DND-41 (cell line): ENCODE data around the gene BRI3BP.

Experiments used
- ATAC-seq: fragments of 200-7000 bp; cut with Tn5 transposase; 3 replicates; pipeline ENCODE4 v1.9.1; 2021; ENCODE audit warnings: low read depth; ENCODE audit not compliant: insufficient read depth
- DNase-seq: peaks from one replicate; pipeline ENCODE4 v3.0.0-alpha.2; 2020
- H2AFZ ChIP-seq: 2 replicates; pipeline ENCODE4 v1.6.0; 2012; ENCODE audit warnings: low read depth, low read length
- H3K27ac ChIP-seq: 2 replicates; pipeline ENCODE4 v1.5.1; 2012; ENCODE audit warnings: low read length, inconsistent platforms
- H3K27me3 ChIP-seq: fragments of 200-600 bp; sonication (generic); 2 replicates; pipeline ENCODE4 v1.6.0; 2012; ENCODE audit warnings: low read length, mild to moderate bottlenecking, inconsistent platforms; ENCODE audit not compliant: insufficient read depth, poor library complexity
- H3K36me3 ChIP-seq: 2 replicates; pipeline ENCODE4 v1.5.1; 2012; ENCODE audit warnings: low read length, inconsistent platforms; ENCODE audit not compliant: insufficient read depth
- H3K4me1 ChIP-seq: 2 replicates; pipeline ENCODE4 v1.5.1; 2012; ENCODE audit warnings: mild to moderate bottlenecking, low read length; ENCODE audit not compliant: insufficient read depth
- H3K4me2 ChIP-seq: 2 replicates; pipeline ENCODE4 v1.6.0; 2012; ENCODE audit warnings: mild to moderate bottlenecking, moderate library complexity, low read length, inconsistent platforms; ENCODE audit not compliant: insufficient read depth
- H3K4me3 ChIP-seq, 2 experiments: fragments of 200-600 bp in 1 of 2; shearing (Covaris generic) in 1 of 2; 2 replicates each; pipeline ENCODE4 v1.5.1; 2012 to 2016; ENCODE audit warnings: inconsistent platforms in 2 of 2, low read length in 2 of 2, mild to moderate bottlenecking in 2 of 2, low read depth in 1 of 2, moderate library complexity in 1 of 2
- H3K79me2 ChIP-seq: 2 replicates; pipeline ENCODE4 v1.6.0; 2012; ENCODE audit warnings: low read length, inconsistent platforms; ENCODE audit not compliant: insufficient read depth
- H3K9ac ChIP-seq: 2 replicates; pipeline ENCODE4 v1.6.0; 2012; ENCODE audit warnings: low read depth, mild to moderate bottlenecking, inconsistent platforms, low read length, moderate library complexity
- H3K9me3 ChIP-seq: 2 replicates; pipeline ENCODE4 v1.5.1; 2012; ENCODE audit warnings: low read length, moderate library complexity, mild to moderate bottlenecking, inconsistent platforms; ENCODE audit not compliant: insufficient read depth, severe bottlenecking
- H4K20me1 ChIP-seq: 2 replicates; pipeline ENCODE4 v1.6.0; 2012; ENCODE audit warnings: low read length; ENCODE audit not compliant: insufficient read depth
- EZH2 ChIP-seq: IDR thresholded peaks from 3 replicates; pipeline ENCODE4 v1.6.1; 2012; ENCODE audit warnings: borderline replicate concordance, low read depth, mild to moderate bottlenecking, moderate library complexity, low read length, inconsistent platforms; ENCODE audit not compliant: severe bottlenecking
- TF ChIP-seq, protein P1 (sequence below): IDR thresholded peaks from 2 replicates; pipeline ENCODE4 v1.5.1; 2012; ENCODE audit warnings: borderline replicate concordance, low read length, moderate library complexity, mild to moderate bottlenecking; ENCODE audit not compliant: poor library complexity, severe bottlenecking; ENCODE audit errors: extremely low read depth

The BRI3BP gene

DNA sequence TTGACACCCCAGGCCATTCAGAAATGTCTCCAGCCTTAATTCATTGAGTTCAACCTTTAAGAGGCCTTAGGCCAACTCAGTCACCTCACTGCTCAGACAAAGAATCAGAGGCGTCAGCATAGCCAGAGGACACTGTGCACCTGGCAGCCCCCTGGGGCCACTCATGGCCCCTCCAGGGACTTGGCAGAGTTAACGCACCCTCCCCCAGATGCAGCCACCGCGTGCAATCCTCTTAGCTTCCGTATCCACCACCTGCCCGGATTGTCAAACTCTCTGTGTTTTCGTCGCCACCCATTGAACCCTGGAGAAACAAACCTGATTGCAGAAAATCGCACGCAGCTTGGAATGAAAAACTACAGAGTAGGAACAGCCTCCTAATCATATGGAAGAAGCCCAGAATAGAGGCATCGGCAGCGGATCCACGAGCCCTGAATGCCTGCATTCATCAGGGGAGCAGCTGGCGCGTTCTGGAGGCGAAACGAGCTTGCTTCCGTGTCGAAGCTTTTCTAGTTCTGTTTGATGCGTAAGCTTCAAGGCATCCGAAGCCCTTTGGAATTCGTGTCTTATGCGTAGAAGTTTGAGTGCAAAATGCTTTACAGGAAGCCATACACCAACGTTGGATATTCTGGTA is 22.4 kb downstream of the BRI3BP start:
- ATAC-seq (no peak), DNase-seq (no peak)
- H3K27me3 ChIP-seq = no peaks in the 10 kb centered on the region
- H3K36me3 ChIP-seq = peaks cover 79% of the 10 kb centered on the region
- no peak overlapping the region for H3K9ac ChIP-seq
- no peaks in the 10 kb centered on the region for H3K4me1 ChIP-seq
- peaks cover 22% of the 10 kb centered on the region for H4K20me1 ChIP-seq
- H3K27ac ChIP-seq = no peak overlapping the region
- peaks cover 26% of the 10 kb centered on the region for H3K79me2 ChIP-seq
- H3K4me2 ChIP-seq = no peak overlapping the region
- no peaks in the 10 kb centered on the region for H3K9me3 ChIP-seq
- TF ChIP-seq EZH2 = no peak
- TF ChIP-seq, protein P1, sequence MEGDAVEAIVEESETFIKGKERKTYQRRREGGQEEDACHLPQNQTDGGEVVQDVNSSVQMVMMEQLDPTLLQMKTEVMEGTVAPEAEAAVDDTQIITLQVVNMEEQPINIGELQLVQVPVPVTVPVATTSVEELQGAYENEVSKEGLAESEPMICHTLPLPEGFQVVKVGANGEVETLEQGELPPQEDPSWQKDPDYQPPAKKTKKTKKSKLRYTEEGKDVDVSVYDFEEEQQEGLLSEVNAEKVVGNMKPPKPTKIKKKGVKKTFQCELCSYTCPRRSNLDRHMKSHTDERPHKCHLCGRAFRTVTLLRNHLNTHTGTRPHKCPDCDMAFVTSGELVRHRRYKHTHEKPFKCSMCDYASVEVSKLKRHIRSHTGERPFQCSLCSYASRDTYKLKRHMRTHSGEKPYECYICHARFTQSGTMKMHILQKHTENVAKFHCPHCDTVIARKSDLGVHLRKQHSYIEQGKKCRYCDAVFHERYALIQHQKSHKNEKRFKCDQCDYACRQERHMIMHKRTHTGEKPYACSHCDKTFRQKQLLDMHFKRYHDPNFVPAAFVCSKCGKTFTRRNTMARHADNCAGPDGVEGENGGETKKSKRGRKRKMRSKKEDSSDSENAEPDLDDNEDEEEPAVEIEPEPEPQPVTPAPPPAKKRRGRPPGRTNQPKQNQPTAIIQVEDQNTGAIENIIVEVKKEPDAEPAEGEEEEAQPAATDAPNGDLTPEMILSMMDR = no peak
- H3K4me3 ChIP-seq = no peak overlapping the region
- H2AFZ ChIP-seq = no peak overlapping the region

DNA sequence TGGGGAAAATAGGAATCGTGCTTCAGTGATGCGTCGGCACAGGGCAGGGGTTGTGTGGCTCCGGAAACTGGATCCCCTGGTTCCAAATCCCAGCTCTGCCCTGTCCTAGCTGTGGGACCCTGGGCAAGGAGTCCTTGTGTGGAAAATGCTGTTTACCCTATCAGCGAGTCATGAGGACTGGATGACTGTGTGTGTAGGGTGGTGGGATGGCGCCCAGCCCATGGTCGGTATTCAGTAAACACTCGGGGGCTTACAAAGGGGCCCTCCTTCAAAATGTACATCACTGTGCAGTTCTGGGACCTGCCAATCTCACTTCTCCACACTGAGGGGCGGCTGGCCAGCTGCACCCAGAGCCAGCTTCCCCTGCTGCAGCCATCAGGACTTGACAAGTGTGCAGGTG is 24.4 kb downstream of the BRI3BP start:
- H3K9me3 ChIP-seq = no peaks in the 10 kb centered on the region
- no peak overlapping the region for H3K4me2 ChIP-seq
- peaks cover 8% of the 10 kb centered on the region for H3K79me2 ChIP-seq
- no peak overlapping the region for H3K4me3 ChIP-seq
- TF ChIP-seq, protein P1 = no peak
- no peak overlapping the region for H3K27ac ChIP-seq
- ATAC-seq (no peak; the same call in 2 of the 3 replicates), DNase-seq (no peak)
- no peaks in the 10 kb centered on the region for H3K4me1 ChIP-seq
- no peaks in the 10 kb centered on the region for H3K27me3 ChIP-seq
- H3K9ac ChIP-seq = no peak overlapping the region
- H2AFZ ChIP-seq = no peak overlapping the region
- peaks cover 76% of the 10 kb centered on the region for H3K36me3 ChIP-seq
- H4K20me1 ChIP-seq = peaks cover 5% of the 10 kb centered on the region; the same call in 1 of the 2 replicates

DNA sequence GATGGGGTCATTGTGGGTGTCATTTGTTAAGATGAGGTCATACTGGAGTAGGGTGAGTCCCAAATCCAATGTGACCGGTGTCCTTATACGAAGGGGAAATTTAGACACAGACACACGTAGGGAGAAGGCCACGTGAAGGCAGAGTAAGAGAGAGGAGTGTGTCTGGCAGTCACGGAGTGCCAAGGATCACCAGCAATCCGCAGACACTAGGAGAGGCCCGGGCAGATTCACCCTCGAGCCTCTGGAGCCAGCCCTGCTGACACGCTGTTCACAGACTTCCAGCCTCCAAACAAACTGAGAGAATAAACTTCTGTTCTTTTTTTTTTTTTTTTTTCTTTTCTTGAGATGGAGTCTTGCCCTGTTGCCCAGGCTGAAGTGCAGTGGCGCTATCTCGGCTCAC is 24.9 kb downstream of the BRI3BP start:
- Histone ChIP-seq H3K4me2 (no peak overlapping the region), H3K36me3 (peaks cover 76% of the 10 kb centered on the region), H3K9me3 (no peaks in the 10 kb centered on the region), H2AFZ (no peak overlapping the region), H3K9ac (no peak overlapping the region), H3K27me3 (no peaks in the 10 kb centered on the region), H3K27ac (no peak overlapping the region), H3K4me3 (no peak overlapping the region), H4K20me1 (peaks cover 5% of the 10 kb centered on the region; the same call in 1 of the 2 replicates), H3K4me1 (no peaks in the 10 kb centered on the region), H3K79me2 (peaks cover 8% of the 10 kb centered on the region)
- ATAC-seq = no peak
- DNase-seq = no peak
- TF ChIP-seq EZH2 = no peak

DNA sequence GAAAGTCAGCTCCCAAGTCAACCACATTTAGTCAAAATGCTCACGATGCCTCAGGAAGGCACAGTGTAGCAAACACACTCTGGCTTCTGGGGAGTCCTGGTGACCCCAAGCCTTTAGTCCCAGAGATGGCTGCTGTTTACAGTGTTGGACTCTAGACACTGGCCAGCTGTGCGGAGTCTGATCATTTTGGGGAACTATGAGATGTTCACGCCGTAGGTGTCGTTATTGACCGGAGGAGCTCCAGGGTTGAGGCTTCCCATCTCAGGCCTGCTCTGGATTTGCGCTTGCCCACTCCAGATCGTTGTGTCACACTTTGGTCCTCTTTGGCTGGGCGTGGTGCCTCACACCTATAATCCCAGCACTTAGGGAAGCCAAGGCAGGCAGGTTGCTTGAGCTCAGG is 27.7 kb downstream of the BRI3BP start:
- peaks cover 75% of the 10 kb centered on the region for H3K36me3 ChIP-seq
- DNase-seq = no peak

More for the DNA sequence above, 27.7 kb downstream of the BRI3BP start:
- Histone ChIP-seq H3K79me2 (peaks cover 3% of the 10 kb centered on the region; the same call in 1 of the 2 replicates), H3K4me3 (no peak overlapping the region), H3K9ac (no peak overlapping the region), H2AFZ (no peak overlapping the region), H4K20me1 (no peaks in the 10 kb centered on the region), H3K4me2 (no peak overlapping the region), H3K4me1 (no peaks in the 10 kb centered on the region), H3K27me3 (no peaks in the 10 kb centered on the region), H3K27ac (no peak overlapping the region), H3K9me3 (no peaks in the 10 kb centered on the region)
- ATAC-seq = no peak
- TF ChIP-seq EZH2 = no peak
- TF ChIP-seq, protein P1 = no peak
